HEK293 (cell line): ENCODE measurements around the gene C1orf122.

Experiments used
- CTCF ChIA-PET: fragments of 350-600 bp; formaldehyde crosslinking; extraction: SDS; loops from one replicate; lab custom pipeline; 2021; ENCODE audit warnings: antibody characterized with exemption; lab: Yijun Ruan, JAX
- POLR2A ChIA-PET: fragments of 300-600 bp; formaldehyde crosslinking; extraction: SDS; loops from one replicate; lab custom pipeline; 2020; ENCODE audit warnings: antibody characterized with exemption, inconsistent platforms; lab: Yijun Ruan, JAX
- H3K27ac ChIP-seq: fragments of 200-500 bp; sonication (Bioruptor generic); 2 replicates; pipeline ENCODE4 v1.5.1; 2014; ENCODE audit warnings: low read depth, low read length, control low read depth, inconsistent platforms; ENCODE audit errors: extremely low read depth
- H3K36me3 ChIP-seq, 2 experiments: fragments of 200-500 bp in 1 of 2; sonication (Bioruptor generic) in 1 of 2; 1 replicate in 1 of 2; 2 replicates in 1 of 2; pipeline ENCODE4 v1.5.1; 2014 to 2017; ENCODE audit warnings: inconsistent platforms in 2 of 2, low read length in 2 of 2; ENCODE audit not compliant: control insufficient read depth in 2 of 2, insufficient read depth in 1 of 2
- H3K4me1 ChIP-seq: fragments of 200-500 bp; sonication (Bioruptor generic); 2 replicates; pipeline ENCODE4 v1.5.1; 2014; ENCODE audit warnings: mild to moderate bottlenecking, low read length, inconsistent platforms; ENCODE audit not compliant: control insufficient read depth, insufficient read depth
- H3K4me3 ChIP-seq: 2 replicates; pipeline ENCODE4 v1.5.1; 2011; ENCODE audit warnings: low read depth, mild to moderate bottlenecking, control low read depth, low read length, moderate library complexity
- H3K9me3 ChIP-seq: fragments of 200-500 bp; sonication (Bioruptor generic); 2 replicates; pipeline ENCODE4 v1.5.1; 2014; ENCODE audit warnings: low read depth, low read length, inconsistent platforms; ENCODE audit not compliant: control insufficient read depth, insufficient read depth
- BCL11A ChIP-seq: fragments of 450-650 bp; formaldehyde crosslinking; IDR thresholded peaks from 2 replicates; pipeline ENCODE4 v1.5.1; 2016; ENCODE audit warnings: low read depth, missing biosample characterization, missing genetic modification characterization
- HOXC10 ChIP-seq: sonication (generic); formaldehyde crosslinking; IDR thresholded peaks from 2 replicates; pipeline ENCODE4 v1.8.1; 2023; ENCODE audit warnings: mild to moderate bottlenecking, missing genetic modification reagents
- KLF17 ChIP-seq: fragments of 450-650 bp; formaldehyde crosslinking; IDR thresholded peaks from 2 replicates; pipeline ENCODE4 v1.5.1; 2016; ENCODE audit warnings: missing biosample characterization, missing genetic modification characterization
- PRDM1 ChIP-seq: fragments of 450-650 bp; formaldehyde crosslinking; IDR thresholded peaks from 2 replicates; pipeline ENCODE4; 2016; ENCODE audit warnings: missing biosample characterization, missing genetic modification characterization
- SCRT1 ChIP-seq: fragments of 450-650 bp; formaldehyde crosslinking; IDR thresholded peaks from 2 replicates; pipeline ENCODE4 v1.5.1; 2016; ENCODE audit warnings: missing biosample characterization, missing genetic modification characterization, borderline replicate concordance
- ZBTB21 ChIP-seq: fragments of 450-650 bp; formaldehyde crosslinking; IDR thresholded peaks from 2 replicates; pipeline ENCODE4 v1.5.1; 2017; ENCODE audit warnings: missing biosample characterization, missing genetic modification characterization
- ZBTB48 ChIP-seq: fragments of 450-650 bp; formaldehyde crosslinking; IDR thresholded peaks from 2 replicates; pipeline ENCODE4 v1.5.1; 2016; ENCODE audit warnings: missing biosample characterization, missing genetic modification characterization
- ZNF302 ChIP-seq: fragments of 450-650 bp; formaldehyde crosslinking; IDR thresholded peaks from 2 replicates; pipeline ENCODE4 v1.5.1; 2016; ENCODE audit warnings: missing biosample characterization, missing genetic modification characterization, low read depth
- ZNF324 ChIP-seq: fragments of 450-650 bp; formaldehyde crosslinking; IDR thresholded peaks from 2 replicates; pipeline ENCODE4 v1.5.1; 2016; ENCODE audit warnings: missing biosample characterization, missing genetic modification characterization
- ZNF416 ChIP-seq: fragments of 450-650 bp; formaldehyde crosslinking; IDR thresholded peaks from 2 replicates; pipeline ENCODE4 v1.5.1; 2016; ENCODE audit warnings: missing biosample characterization, missing genetic modification characterization
- ZNF558 ChIP-seq: fragments of 450-650 bp; formaldehyde crosslinking; IDR thresholded peaks from 2 replicates; pipeline ENCODE4 v1.5.1; 2016; ENCODE audit warnings: missing biosample characterization, missing genetic modification characterization
- ZNF561 ChIP-seq: fragments of 450-650 bp; IDR thresholded peaks from 2 replicates; pipeline ENCODE4 v1.5.1; 2018; ENCODE audit warnings: missing biosample characterization, missing genetic modification characterization, borderline replicate concordance
- ZNF701 ChIP-seq: fragments of 450-650 bp; formaldehyde crosslinking; IDR thresholded peaks from 2 replicates; pipeline ENCODE4 v1.5.1; 2016; ENCODE audit warnings: missing biosample characterization, missing genetic modification characterization
- ZNF76 ChIP-seq: fragments of 450-650 bp; formaldehyde crosslinking; IDR thresholded peaks from 2 replicates; pipeline ENCODE4; 2016; ENCODE audit warnings: low read depth, missing biosample characterization, missing genetic modification characterization, borderline replicate concordance
- ZXDB ChIP-seq: fragments of 450-650 bp; formaldehyde crosslinking; IDR thresholded peaks from 2 replicates; pipeline ENCODE4 v1.5.1; 2016; ENCODE audit warnings: missing biosample characterization, missing genetic modification characterization
- TF ChIP-seq, protein P1 (sequence below): fragments of 450-650 bp; formaldehyde crosslinking; IDR thresholded peaks from 2 replicates; pipeline ENCODE4 v1.5.1; 2016; ENCODE audit warnings: missing biosample characterization, missing genetic modification characterization
- TF ChIP-seq, protein P2 (sequence below): fragments of 450-650 bp; formaldehyde crosslinking; IDR thresholded peaks from 2 replicates; pipeline ENCODE4 v1.5.1; 2016; ENCODE audit warnings: missing biosample characterization, missing genetic modification characterization
- TF ChIP-seq, protein P3 (sequence below): fragments of 450-650 bp; formaldehyde crosslinking; IDR thresholded peaks from 2 replicates; pipeline ENCODE4 v1.5.1; 2017; ENCODE audit warnings: missing biosample characterization, missing genetic modification characterization
- TF ChIP-seq, protein P4 (sequence below): fragments of 450-650 bp; IDR thresholded peaks from 2 replicates; pipeline ENCODE4 v1.5.1; 2018; ENCODE audit warnings: missing biosample characterization, mild to moderate bottlenecking, missing genetic modification characterization

Gene C1orf122

GRCh38 chr1:37822906-37823815 lies 15.6 kb downstream of the C1orf122 start:
- peaks cover 22 to 80% of the 10 kb centered on the region in 2 experiments for H3K36me3 ChIP-seq
- POLR2A ChIA-PET = interaction anchor here (0.8 kb wide), 1 partner anchor 17 kb away, joined by 4 read pairs; no protein-coding TSS in a partner anchor
- no peaks in the 10 kb centered on the region for H3K9me3 ChIP-seq
- CTCF ChIA-PET = interaction anchor here (0.6 to 2.2 kb wide), 2 partner anchors 37 to 518 kb away, joined by 3 to 9 read pairs; partner anchors contain the start of gene MTF1
- H3K27ac ChIP-seq = no peak overlapping the region
- TF ChIP-seq ZNF416 (tag by site-specific recombination) = no peak
- no peak for TF ChIP-seq ZNF701
- no peak for TF ChIP-seq SCRT1
- no peak for TF ChIP-seq ZNF302 (tag by site-specific recombination)
- no peak for TF ChIP-seq ZNF324 (tag by site-specific recombination)
- TF ChIP-seq ZNF561 (tag by site-specific recombination) = no peak
- no peak for TF ChIP-seq ZXDB (tag by site-specific recombination)
- no peak for TF ChIP-seq ZNF76 (tag by site-specific recombination)
- TF ChIP-seq, protein P1, sequence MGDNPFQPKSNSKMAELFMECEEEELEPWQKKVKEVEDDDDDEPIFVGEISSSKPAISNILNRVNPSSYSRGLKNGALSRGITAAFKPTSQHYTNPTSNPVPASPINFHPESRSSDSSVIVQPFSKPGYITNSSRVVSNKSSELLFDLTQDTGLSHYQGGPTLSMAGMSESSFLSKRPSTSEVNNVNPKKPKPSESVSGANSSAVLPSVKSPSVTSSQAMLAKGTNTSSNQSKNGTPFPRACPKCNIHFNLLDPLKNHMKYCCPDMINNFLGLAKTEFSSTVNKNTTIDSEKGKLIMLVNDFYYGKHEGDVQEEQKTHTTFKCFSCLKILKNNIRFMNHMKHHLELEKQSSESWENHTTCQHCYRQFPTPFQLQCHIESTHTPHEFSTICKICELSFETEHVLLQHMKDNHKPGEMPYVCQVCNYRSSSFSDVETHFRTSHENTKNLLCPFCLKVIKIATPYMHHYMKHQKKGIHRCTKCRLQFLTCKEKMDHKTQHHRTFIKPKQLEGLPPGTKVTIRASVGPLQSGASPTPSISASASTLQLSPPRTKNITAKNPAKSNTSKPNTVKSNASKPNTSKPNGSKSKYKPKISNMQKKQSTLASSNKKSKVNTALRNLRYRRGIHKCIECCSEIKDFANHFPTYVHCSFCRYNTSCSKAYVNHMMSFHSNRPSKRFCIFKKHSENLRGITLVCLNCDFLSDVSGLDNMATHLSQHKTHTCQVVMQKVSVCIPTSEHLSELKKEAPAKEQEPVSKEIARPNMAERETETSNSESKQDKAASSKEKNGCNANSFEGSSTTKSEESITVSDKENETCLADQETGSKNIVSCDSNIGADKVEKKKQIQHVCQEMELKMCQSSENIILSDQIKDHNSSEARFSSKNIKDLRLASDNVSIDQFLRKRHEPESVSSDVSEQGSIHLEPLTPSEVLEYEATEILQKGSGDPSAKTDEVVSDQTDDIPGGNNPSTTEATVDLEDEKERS (tag by site-specific recombination) = no peak
- TF ChIP-seq, protein P2, sequence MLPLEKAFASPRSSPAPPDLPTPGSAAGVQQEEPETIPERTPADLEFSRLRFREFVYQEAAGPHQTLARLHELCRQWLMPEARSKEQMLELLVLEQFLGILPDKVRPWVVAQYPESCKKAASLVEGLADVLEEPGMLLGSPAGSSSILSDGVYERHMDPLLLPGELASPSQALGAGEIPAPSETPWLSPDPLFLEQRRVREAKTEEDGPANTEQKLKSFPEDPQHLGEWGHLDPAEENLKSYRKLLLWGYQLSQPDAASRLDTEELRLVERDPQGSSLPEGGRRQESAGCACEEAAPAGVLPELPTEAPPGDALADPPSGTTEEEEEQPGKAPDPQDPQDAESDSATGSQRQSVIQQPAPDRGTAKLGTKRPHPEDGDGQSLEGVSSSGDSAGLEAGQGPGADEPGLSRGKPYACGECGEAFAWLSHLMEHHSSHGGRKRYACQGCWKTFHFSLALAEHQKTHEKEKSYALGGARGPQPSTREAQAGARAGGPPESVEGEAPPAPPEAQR (tag by site-specific recombination) = no peak
- no peak for TF ChIP-seq ZNF558
- no peak for TF ChIP-seq ZBTB48 (tag by site-specific recombination)
- TF ChIP-seq BCL11A (tag by site-specific recombination) = no peak
- TF ChIP-seq KLF17 (tag by site-specific recombination) = no peak
- H3K4me1 ChIP-seq = no peaks in the 10 kb centered on the region
- H3K4me3 ChIP-seq = no peak overlapping the region

GRCh38 chr1:37824001-37824400 lies 16.4 kb downstream of the C1orf122 start:
- Histone ChIP-seq H3K9me3 (no peaks in the 10 kb centered on the region), H3K36me3 (peaks cover 25 to 84% of the 10 kb centered on the region in 2 experiments), H3K4me3 (no peak overlapping the region), H3K4me1 (no peaks in the 10 kb centered on the region), H3K27ac (no peak overlapping the region)
- CTCF ChIA-PET = no interaction called here
- TF ChIP-seq, protein P3, sequence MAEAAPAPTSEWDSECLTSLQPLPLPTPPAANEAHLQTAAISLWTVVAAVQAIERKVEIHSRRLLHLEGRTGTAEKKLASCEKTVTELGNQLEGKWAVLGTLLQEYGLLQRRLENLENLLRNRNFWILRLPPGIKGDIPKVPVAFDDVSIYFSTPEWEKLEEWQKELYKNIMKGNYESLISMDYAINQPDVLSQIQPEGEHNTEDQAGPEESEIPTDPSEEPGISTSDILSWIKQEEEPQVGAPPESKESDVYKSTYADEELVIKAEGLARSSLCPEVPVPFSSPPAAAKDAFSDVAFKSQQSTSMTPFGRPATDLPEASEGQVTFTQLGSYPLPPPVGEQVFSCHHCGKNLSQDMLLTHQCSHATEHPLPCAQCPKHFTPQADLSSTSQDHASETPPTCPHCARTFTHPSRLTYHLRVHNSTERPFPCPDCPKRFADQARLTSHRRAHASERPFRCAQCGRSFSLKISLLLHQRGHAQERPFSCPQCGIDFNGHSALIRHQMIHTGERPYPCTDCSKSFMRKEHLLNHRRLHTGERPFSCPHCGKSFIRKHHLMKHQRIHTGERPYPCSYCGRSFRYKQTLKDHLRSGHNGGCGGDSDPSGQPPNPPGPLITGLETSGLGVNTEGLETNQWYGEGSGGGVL (tag by site-specific recombination) = no peak
- TF ChIP-seq SCRT1 = no peak
- no peak for TF ChIP-seq ZXDB (tag by site-specific recombination)
- no peak for TF ChIP-seq HOXC10 (CRISPR knock-in tag)
- TF ChIP-seq PRDM1 (tag by site-specific recombination) = no peak
- TF ChIP-seq, protein P4, sequence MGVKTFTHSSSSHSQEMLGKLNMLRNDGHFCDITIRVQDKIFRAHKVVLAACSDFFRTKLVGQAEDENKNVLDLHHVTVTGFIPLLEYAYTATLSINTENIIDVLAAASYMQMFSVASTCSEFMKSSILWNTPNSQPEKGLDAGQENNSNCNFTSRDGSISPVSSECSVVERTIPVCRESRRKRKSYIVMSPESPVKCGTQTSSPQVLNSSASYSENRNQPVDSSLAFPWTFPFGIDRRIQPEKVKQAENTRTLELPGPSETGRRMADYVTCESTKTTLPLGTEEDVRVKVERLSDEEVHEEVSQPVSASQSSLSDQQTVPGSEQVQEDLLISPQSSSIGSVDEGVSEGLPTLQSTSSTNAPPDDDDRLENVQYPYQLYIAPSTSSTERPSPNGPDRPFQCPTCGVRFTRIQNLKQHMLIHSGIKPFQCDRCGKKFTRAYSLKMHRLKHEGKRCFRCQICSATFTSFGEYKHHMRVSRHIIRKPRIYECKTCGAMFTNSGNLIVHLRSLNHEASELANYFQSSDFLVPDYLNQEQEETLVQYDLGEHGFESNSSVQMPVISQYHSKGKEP (tag by site-specific recombination) = no peak
- TF ChIP-seq ZBTB21 (tag by site-specific recombination) = no peak
- POLR2A ChIA-PET = no interaction called here
